Hair follicle dermal papilla cell (primary cell): ENCODE data around the gene C2CD4A. TPM values are rescaled to one million over a fixed set of nuclear protein-coding genes. Genes with fewer than 3 reads are reported as not detected.

Experiments used
- total RNA-seq: library from RNA; depleted of rRNA; stranded (reverse); fragments of >200 nt; gene quantifications from 2 replicates; pipeline ENCODE4 v1.2.3, GENCODE V29; 2012

The C2CD4A gene, protein sequence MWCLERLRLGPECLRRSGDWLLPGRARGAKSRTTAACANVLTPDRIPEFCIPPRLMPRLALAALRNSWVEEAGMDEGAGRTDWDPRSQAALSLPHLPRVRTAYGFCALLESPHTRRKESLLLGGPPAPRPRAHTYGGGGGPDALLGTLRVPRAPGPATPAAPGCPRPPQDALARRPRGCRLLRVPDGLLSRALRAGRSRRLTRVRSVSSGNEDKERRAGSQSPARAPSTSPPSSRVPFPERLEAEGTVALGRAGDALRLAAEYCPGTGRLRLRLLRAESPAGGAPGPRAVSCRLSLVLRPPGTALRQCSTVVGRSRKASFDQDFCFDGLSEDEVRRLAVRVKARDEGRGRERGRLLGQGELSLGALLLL
- not detected in 2 replicates for total RNA-seq

DNA sequence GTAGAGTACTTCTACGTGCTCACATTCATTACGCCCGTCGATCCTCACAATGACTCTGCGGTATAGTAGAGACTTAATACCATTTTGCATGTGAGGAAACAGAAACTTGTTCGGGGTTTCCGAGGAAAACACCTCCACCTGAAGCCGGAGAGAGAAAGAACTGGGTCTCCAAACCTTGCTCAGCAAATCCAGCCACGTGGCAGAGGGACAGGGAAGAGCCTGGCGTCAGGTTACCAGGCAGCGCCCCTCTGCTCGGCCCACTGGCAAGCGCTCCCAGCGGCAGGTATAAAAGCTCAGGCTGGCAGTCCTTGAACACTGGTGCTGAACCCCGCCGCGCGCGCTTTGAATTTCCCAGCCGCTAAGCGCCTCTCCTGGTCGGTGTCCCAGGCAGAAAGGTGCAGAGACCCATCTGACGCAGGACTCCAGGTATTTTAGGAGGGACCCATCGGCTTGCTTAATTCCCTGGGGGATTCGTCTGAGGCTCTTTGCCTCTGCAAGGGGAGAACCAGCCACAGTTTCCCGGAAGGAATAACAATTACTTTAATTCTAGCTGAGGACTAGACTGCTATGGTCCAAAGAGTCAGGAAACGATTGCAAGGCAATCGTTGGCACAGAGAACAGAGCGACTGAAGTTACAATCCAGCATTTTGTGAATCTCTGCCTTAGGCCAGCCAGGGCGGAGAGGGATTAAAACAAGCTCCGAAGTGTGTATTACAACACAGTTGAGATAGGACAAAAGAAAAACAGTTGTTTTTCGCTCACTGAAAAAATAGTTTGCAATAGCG lies at the start of gene C2CD4A:
Gene C2CD4A, plus strand, starts transcription at position 315 of the 785 bp plus-strand sequence. CDS start 637 bp downstream, outside the sequence.

GRCh38 chr15:62060113-62060895 lies 6.5 kb upstream of the C2CD4A start, which contains the start of gene VPS13C:
Gene VPS13C, minus strand, starts transcription at chr15:62060447. Its CDS starts 73 bp downstream, at chr15:62060374.

Other genes starting within 250 kb of the C2CD4A start
- 70.8 and 91.5 TPM in 2 replicates for gene VPS13C, start 6.5 kb upstream of the C2CD4A start, total RNA-seq
- gene C2CD4B, start 98.3 kb downstream of the C2CD4A start, total RNA-seq = not detected in 2 replicates